CD14-positive monocyte (primary cell): ENCODE data around the gene SPDYE18. TPM values are rescaled to one million over a fixed set of nuclear protein-coding genes. Genes with fewer than 3 reads are reported as not detected.
A peak's percentile ranks its signal among the peaks of the same experiment; 100 is the strongest.
"Not testable (repeated sequence)": the region's sequence is repeated elsewhere in the genome, so short reads cannot be mapped to it uniquely, and the experiment has no call there.

Source experiments
- DNase-seq, 3 donors: peaks; one replicate each; pipeline ENCODE4 v3.0.0-alpha.2; 2011 to 2022
- H2AFZ ChIP-seq: 2 replicates; pipeline ENCODE4 v1.6.0; 2012; ENCODE audit warnings: mild to moderate bottlenecking, low read depth, low read length, inconsistent platforms; ENCODE audit not compliant: insufficient read depth, poor library complexity, severe bottlenecking
- H3K27ac ChIP-seq, 2 donors: 1 replicate in 1 of 2; 2 replicates in 1 of 2; pipeline ENCODE4 v1.5.1; 2012 to 2013; ENCODE audit warnings: low read length in 2 of 2, control low read depth in 1 of 2, inconsistent platforms in 1 of 2, low read depth in 1 of 2, mild to moderate bottlenecking in 1 of 2
- H3K27me3 ChIP-seq, 2 donors: one replicate each; pipeline versions ENCODE4 v1.6.0 to v1.6.1; 2011 to 2013; ENCODE audit warnings: low read length in 2 of 2; ENCODE audit not compliant: control insufficient read depth in 2 of 2, insufficient read depth in 2 of 2
- H3K36me3 ChIP-seq, 2 donors: replicated peaks in 1 of 2; 1 replicate in 1 of 2; 2 replicates in 1 of 2; pipeline versions ENCODE4 v1.5.1 to v1.6.1; 2012 to 2013; ENCODE audit warnings: low read length in 2 of 2, control low read depth in 1 of 2, inconsistent platforms in 1 of 2, mild to moderate bottlenecking in 1 of 2; ENCODE audit not compliant: insufficient read depth in 2 of 2, control insufficient read depth in 1 of 2
- H3K4me1 ChIP-seq, 2 donors: 1 replicate in 1 of 2; 2 replicates in 1 of 2; pipeline versions ENCODE4 v1.5.1 to v1.6.1; 2012 to 2013; ENCODE audit warnings: low read length in 2 of 2, control low read depth in 1 of 2, inconsistent platforms in 1 of 2, mild to moderate bottlenecking in 1 of 2, moderate library complexity in 1 of 2; ENCODE audit not compliant: insufficient read depth in 2 of 2, control insufficient read depth in 1 of 2
- H3K4me2 ChIP-seq: replicated peaks from 2 replicates; pipeline ENCODE3; 2012; ENCODE audit warnings: low read length, moderate library complexity, mild to moderate bottlenecking; ENCODE audit not compliant: poor library complexity, severe bottlenecking; ENCODE audit errors: extremely low read depth
- H3K4me3 ChIP-seq, 3 experiments: fragments of 200-600 bp in 1 of 3; sonication (generic) in 1 of 3; replicated peaks in 1 of 3; 1 replicate in 2 of 3; 2 replicates in 1 of 3; pipeline ENCODE4 v1.5.1; 2011 to 2013; ENCODE audit warnings: low read length in 3 of 3, mild to moderate bottlenecking in 3 of 3, control low read depth in 2 of 3, low read depth in 2 of 3, inconsistent platforms in 1 of 3, moderate library complexity in 1 of 3
- H3K79me2 ChIP-seq: 2 replicates; pipeline ENCODE4 v1.6.0; 2012; ENCODE audit warnings: mild to moderate bottlenecking, control low read depth, inconsistent platforms, low read length, moderate library complexity; ENCODE audit not compliant: insufficient read depth
- H3K9ac ChIP-seq: 2 replicates; pipeline ENCODE4 v1.6.0; 2017; ENCODE audit warnings: low read length, mild to moderate bottlenecking; ENCODE audit not compliant: insufficient read depth, poor library complexity, severe bottlenecking
- H3K9me3 ChIP-seq, 2 donors: replicated peaks in 1 of 2; 1 replicate in 1 of 2; 2 replicates in 1 of 2; pipeline versions ENCODE4 v1.5.1 to v1.6.1; 2012 to 2013; ENCODE audit warnings: low read length in 2 of 2, control low read depth in 1 of 2; ENCODE audit not compliant: control insufficient read depth in 1 of 2, insufficient read depth in 1 of 2
- H4K20me1 ChIP-seq: 2 replicates; pipeline ENCODE4 v1.6.0; 2012; ENCODE audit warnings: mild to moderate bottlenecking, low read length, control low read depth, moderate library complexity; ENCODE audit not compliant: insufficient read depth
- H3K27ac Mint-ChIP-seq, 7 donors: one replicate each; pipeline ENCODE4 v1.8.0; 2020; ENCODE audit warnings: mild to moderate bottlenecking in 7 of 7, mixed read lengths in 7 of 7, moderate library complexity in 6 of 7, inconsistent platforms in 2 of 7
- H3K27me3 Mint-ChIP-seq, 3 donors: one replicate each; pipeline ENCODE4 v1.8.0; 2021 to 2022; ENCODE audit warnings: low read depth in 3 of 3, mild to moderate bottlenecking in 3 of 3, mixed read lengths in 3 of 3, moderate library complexity in 3 of 3, inconsistent platforms in 1 of 3
- H3K36me3 Mint-ChIP-seq, 2 donors: one replicate each; pipeline ENCODE4 v1.8.0; 2020; ENCODE audit warnings: mixed read lengths in 2 of 2, inconsistent platforms in 1 of 2, mild to moderate bottlenecking in 1 of 2
- H3K4me1 Mint-ChIP-seq: one replicate; pipeline ENCODE4 v1.8.0; 2020; ENCODE audit warnings: mild to moderate bottlenecking, mixed read lengths
- H3K4me3 Mint-ChIP-seq, 2 donors: one replicate each; pipeline ENCODE4 v1.8.0; 2020; ENCODE audit warnings: mild to moderate bottlenecking in 2 of 2, mixed read lengths in 2 of 2, moderate library complexity in 1 of 2
- H3K9me3 Mint-ChIP-seq, 7 donors: one replicate each; pipeline ENCODE4 v1.8.0; 2020 to 2022; ENCODE audit warnings: mixed read lengths in 7 of 7, mild to moderate bottlenecking in 6 of 7, moderate library complexity in 6 of 7, inconsistent platforms in 2 of 7
- WGBS: methylation state at CpG from one replicate; pipeline ENCODE4 v1.1.5; 2013; ENCODE audit warnings: missing lambda C conversion rate; ENCODE audit not compliant: insufficient coverage; 5-methylcytosine and 5-hydroxymethylcytosine counted together
- intact Hi-C, 2 donors: fragments of 100-400 bp; cut with micrococcal nuclease; formaldehyde crosslinking; loops; one replicate each; pipeline versions ENCODE4 v1.15.0 to v1.15.1; 2023
- polyA plus RNA-seq, 3 donors: library from polyadenylated mRNA; depleted of rRNA in 1 of 3; unstranded in 2 of 3; stranded (reverse) in 1 of 3; fragments of 300-500 nt in 2 of 3; fragments of >200 nt in 1 of 3; fragmentation: Illumina TruSeq in 2 of 3; gene quantifications; 1 replicate in 2 of 3; 2 replicates in 1 of 3; pipeline ENCODE4 v1.2.3, GENCODE V29; 2012 to 2021

SPDYE18 gene
- polyA plus RNA-seq, 3 donors = 1.5 TPM; not detected in 2

DNA sequence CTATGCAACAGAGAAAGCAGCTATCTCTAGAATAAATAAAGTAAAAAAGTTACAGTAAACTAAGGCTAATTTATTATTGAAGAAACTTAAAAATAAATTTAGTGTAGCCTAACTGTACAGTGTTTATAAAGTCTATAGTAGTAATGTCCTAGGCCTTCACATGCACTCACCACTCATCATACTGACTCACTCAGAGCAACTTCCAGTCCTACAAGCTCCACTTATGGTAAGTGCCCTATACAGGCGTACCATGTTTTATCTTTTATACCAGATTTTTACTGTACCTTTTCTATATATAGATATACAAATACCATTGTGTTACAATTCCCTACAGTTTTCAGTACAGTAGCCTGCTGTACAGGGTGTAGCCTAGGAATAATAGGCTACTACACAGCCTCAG, 19.8 kb upstream of the SPDYE18 start:
- no CpG with 5 or more reads among the region's 1 CpG for WGBS
- DNase-seq, H3K4me1 ChIP-seq, H3K36me3 Mint-ChIP-seq, H3K4me3 Mint-ChIP-seq, H3K9me3 ChIP-seq, H3K9ac ChIP-seq, H3K36me3 ChIP-seq, H3K27me3 ChIP-seq, H3K4me3 ChIP-seq, H3K27me3 Mint-ChIP-seq, H3K9me3 Mint-ChIP-seq, H2AFZ ChIP-seq, H3K4me1 Mint-ChIP-seq, intact Hi-C loops, H3K27ac ChIP-seq, H4K20me1 ChIP-seq, H3K79me2 ChIP-seq, H3K4me2 ChIP-seq: not testable (repeated sequence)
- H3K27ac Mint-ChIP-seq = peak overlapping the region in 1 of 7 donors; percentile 68

DNA sequence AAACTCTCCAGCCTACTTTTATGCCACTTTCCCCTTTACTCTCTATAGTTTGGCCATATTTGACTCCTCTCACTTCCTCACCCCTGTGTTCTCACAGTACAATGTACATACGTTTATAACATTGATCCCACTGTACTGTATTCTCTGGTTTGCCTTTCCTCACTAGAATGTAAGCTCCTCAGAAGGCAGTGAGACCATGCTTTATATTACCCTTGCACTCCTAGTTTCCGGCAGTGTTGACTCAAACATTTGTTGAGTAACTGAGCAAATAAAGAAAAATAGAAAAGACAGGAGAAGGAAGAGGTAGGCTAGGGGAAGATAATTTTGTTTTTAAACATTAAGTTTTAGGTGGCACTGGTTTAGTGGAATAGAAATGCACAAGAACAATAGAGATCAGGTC, 17.9 kb upstream of the SPDYE18 start:
- H3K79me2 ChIP-seq, H2AFZ ChIP-seq, H3K27me3 ChIP-seq, H3K36me3 ChIP-seq, H3K27me3 Mint-ChIP-seq, H3K9me3 Mint-ChIP-seq, H3K27ac ChIP-seq, intact Hi-C loops, H3K4me1 Mint-ChIP-seq, H3K36me3 Mint-ChIP-seq, H3K9ac ChIP-seq, DNase-seq, H3K4me1 ChIP-seq, H4K20me1 ChIP-seq, H3K9me3 ChIP-seq, H3K4me3 Mint-ChIP-seq, H3K4me2 ChIP-seq, H3K4me3 ChIP-seq: not testable (repeated sequence)
- WGBS = no CpG with 5 or more reads among the region's 2 CpGs
- H3K27ac Mint-ChIP-seq = peak overlapping the region in 1 of 7 donors; percentile 68

DNA sequence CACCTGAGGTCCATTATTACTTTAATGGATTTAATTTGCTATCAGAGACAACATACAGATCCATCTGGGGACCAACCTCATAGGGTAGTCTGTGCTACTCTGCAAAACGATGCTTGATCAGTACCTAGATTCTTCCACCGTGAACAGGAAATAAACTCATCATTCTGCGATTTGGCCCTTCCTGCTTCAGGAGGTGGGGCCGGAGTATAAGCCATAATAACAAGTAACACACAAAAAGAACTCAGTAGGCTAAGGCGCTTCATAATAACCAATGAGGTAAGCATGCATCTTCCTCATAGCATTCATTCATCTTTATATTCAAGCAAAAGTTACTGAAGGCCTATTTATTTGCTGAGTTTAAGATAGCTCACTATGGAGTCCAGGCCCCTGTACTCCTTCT, 17.3 kb upstream of the SPDYE18 start:
- DNase-seq, H3K36me3 Mint-ChIP-seq, H3K27ac ChIP-seq, H3K4me1 ChIP-seq, H3K4me2 ChIP-seq, H3K27me3 Mint-ChIP-seq, H4K20me1 ChIP-seq, H2AFZ ChIP-seq, H3K4me3 Mint-ChIP-seq, H3K36me3 ChIP-seq, H3K4me1 Mint-ChIP-seq, H3K9me3 Mint-ChIP-seq, H3K9ac ChIP-seq, intact Hi-C loops, H3K4me3 ChIP-seq, H3K27ac Mint-ChIP-seq, H3K9me3 ChIP-seq, H3K79me2 ChIP-seq, H3K27me3 ChIP-seq: not testable (repeated sequence)
- no CpG with 5 or more reads among the region's 5 CpGs for WGBS

DNA sequence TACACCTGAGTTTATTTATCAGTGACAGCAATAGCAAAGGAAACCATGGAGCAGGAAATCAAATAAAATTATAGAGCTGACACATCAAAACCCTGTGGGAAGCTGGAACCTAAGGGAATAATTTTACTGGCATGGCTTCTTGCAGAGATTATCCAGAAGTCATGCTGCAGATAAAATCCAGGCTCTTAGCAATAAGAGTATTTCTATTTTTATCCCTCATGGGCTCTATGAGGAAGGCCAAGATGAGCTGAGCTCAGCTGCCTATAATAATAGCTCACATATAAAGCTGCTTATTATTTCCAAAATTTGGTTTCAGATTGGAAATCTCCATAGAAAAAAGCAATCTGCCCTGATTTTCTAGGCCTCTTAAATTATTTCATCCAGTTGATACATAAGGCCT, 16.8 kb upstream of the SPDYE18 start:
- H3K27me3 ChIP-seq, H3K27ac Mint-ChIP-seq, H3K79me2 ChIP-seq, H2AFZ ChIP-seq, H3K4me3 ChIP-seq, H3K4me2 ChIP-seq, H3K9ac ChIP-seq, intact Hi-C loops, H4K20me1 ChIP-seq, H3K9me3 ChIP-seq, H3K4me1 ChIP-seq, H3K27ac ChIP-seq, H3K27me3 Mint-ChIP-seq, H3K4me1 Mint-ChIP-seq, H3K36me3 ChIP-seq, DNase-seq, H3K9me3 Mint-ChIP-seq, H3K4me3 Mint-ChIP-seq: not testable (repeated sequence)
- H3K36me3 Mint-ChIP-seq = peaks cover 0 to 14% of the 10 kb centered on the region in 2 donors
